ENCODE results near the gene ARHGDIB. TPM values are rescaled to one million over a fixed set of nuclear protein-coding genes. Genes with fewer than 3 reads are reported as not detected.

The ARHGDIB gene
- total RNA-seq, 2 donors from 2014 or later, result 0.66 to 0.95 TPM

DNA sequence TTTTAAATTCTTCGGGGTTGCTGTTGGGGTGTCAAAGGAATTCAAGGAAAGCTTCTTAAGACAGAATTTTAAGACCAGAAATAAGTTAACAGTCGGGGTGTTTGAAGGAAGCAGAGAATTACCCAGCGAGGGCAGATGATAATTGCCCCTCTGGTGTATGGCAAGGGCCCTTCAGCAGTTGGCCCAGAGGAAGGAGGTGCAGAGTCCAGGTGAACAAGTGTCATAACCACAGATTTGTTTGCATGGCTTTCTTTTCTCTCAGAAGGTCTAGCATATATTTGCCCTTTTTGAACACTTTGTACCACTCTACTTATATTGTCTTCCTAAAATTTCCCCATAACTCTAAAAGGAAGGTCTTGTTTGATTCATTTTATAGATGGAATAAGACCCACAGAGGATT is 13.2 kb upstream of the ARHGDIB start:
- H3K9ac ChIP-seq (ENCODE audit: extremely low read depth, low read length, poor library complexity, severe bottlenecking), result no peak overlapping the region
- H3K36me3 ChIP-seq (ENCODE audit: control insufficient read depth, insufficient read depth, low read length), result no peaks in the 10 kb centered on the region
- no peak overlapping the region for H3K4me3 ChIP-seq (ENCODE audit: low read length)
- WGBS, 2 experiments (ENCODE audit: insufficient coverage in 1 of 2, insufficient read length in 1 of 2), result 92 to 100% methylated on average over 3 of the region's 3 CpGs
- TF ChIP-seq, protein P1, sequence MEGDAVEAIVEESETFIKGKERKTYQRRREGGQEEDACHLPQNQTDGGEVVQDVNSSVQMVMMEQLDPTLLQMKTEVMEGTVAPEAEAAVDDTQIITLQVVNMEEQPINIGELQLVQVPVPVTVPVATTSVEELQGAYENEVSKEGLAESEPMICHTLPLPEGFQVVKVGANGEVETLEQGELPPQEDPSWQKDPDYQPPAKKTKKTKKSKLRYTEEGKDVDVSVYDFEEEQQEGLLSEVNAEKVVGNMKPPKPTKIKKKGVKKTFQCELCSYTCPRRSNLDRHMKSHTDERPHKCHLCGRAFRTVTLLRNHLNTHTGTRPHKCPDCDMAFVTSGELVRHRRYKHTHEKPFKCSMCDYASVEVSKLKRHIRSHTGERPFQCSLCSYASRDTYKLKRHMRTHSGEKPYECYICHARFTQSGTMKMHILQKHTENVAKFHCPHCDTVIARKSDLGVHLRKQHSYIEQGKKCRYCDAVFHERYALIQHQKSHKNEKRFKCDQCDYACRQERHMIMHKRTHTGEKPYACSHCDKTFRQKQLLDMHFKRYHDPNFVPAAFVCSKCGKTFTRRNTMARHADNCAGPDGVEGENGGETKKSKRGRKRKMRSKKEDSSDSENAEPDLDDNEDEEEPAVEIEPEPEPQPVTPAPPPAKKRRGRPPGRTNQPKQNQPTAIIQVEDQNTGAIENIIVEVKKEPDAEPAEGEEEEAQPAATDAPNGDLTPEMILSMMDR (conservative IDR thresholded peaks at IDR 0.05), result no peak
- Mint-ChIP-seq H3K27ac (no peak overlapping the region), H3K36me3 (ENCODE audit: low read depth) (no peaks in the 10 kb centered on the region), H3K27me3 (ENCODE audit: insufficient read depth) (peaks cover 2% of the 10 kb centered on the region), H3K4me1 (peaks cover 11% of the 10 kb centered on the region), H3K4me3 (no peak overlapping the region), H3K9me3 (no peaks in the 10 kb centered on the region)
- H3K9me3 ChIP-seq (ENCODE audit: control insufficient read depth, low read length), result no peaks in the 10 kb centered on the region
- H3K27me3 ChIP-seq (ENCODE audit: control insufficient read depth, insufficient read depth, low read length, poor library complexity, severe bottlenecking), result no peaks in the 10 kb centered on the region
- H3K4me1 ChIP-seq (ENCODE audit: control insufficient read depth, insufficient read depth, low read length), result peaks cover 3% of the 10 kb centered on the region
- no peak for DNase-seq
- H3K27ac ChIP-seq (ENCODE audit: low read depth, low read length), result no peak overlapping the region

DNA sequence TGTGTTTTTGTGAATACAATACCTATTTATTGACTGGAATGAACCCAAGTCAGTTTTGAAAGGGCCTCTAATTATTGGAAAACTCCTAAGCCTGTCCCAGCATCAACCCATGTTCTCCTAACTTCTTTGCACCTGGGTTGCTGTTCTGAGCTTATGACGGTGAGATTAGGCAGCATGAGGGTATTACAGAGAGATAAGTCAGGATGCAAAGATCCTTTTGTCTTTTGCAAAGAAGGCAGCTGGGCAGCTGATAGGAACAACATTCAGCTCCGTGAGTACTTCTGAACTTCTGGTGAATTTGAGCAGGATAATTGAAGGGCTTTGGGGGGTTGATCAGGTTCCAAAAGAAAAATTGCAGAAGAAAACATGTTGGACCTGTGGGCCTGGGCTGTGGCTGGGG is 11.4 kb upstream of the ARHGDIB start, which contains the start of gene PDE6H:
Gene PDE6H, plus strand, starts transcription at position 227 of the 400 bp plus-strand sequence. CDS start 4,971 bp downstream, outside the sequence.
- WGBS, 2 experiments (ENCODE audit: insufficient coverage in 1 of 2, insufficient read length in 1 of 2), result 41% methylated on average over 2 of the region's 2 CpGs; no CpG with 5 or more reads in 1 of the 2 experiments
- DNase-seq, result no peak
- no peaks in the 10 kb centered on the region for H3K36me3 ChIP-seq (ENCODE audit: control insufficient read depth, insufficient read depth, low read length)
- TF ChIP-seq, protein P1 (conservative IDR thresholded peaks at IDR 0.05), result no peak
- H3K9ac ChIP-seq (ENCODE audit: extremely low read depth, low read length, poor library complexity, severe bottlenecking), result no peak within 1 kb of the TSS
- H3K4me1 ChIP-seq (ENCODE audit: control insufficient read depth, insufficient read depth, low read length), result peaks cover 3% of the 10 kb centered on the region
- H3K9me3 ChIP-seq (ENCODE audit: control insufficient read depth, low read length), result no peaks in the 10 kb centered on the region
- H3K4me3 ChIP-seq (ENCODE audit: low read length), result no peak within 1 kb of the TSS
- Mint-ChIP-seq H3K4me3 (no peak within 1 kb of the TSS), H3K27me3 (ENCODE audit: insufficient read depth) (peaks cover 2% of the 10 kb centered on the region), H3K9me3 (no peaks in the 10 kb centered on the region), H3K4me1 (peaks cover 11% of the 10 kb centered on the region), H3K27ac (peak within 1 kb of the TSS; percentile 18), H3K36me3 (ENCODE audit: low read depth) (no peaks in the 10 kb centered on the region)
- H3K27me3 ChIP-seq (ENCODE audit: control insufficient read depth, insufficient read depth, low read length, poor library complexity, severe bottlenecking), result no peaks in the 10 kb centered on the region
- H3K27ac ChIP-seq (ENCODE audit: low read depth, low read length), result no peak within 1 kb of the TSS

DNA sequence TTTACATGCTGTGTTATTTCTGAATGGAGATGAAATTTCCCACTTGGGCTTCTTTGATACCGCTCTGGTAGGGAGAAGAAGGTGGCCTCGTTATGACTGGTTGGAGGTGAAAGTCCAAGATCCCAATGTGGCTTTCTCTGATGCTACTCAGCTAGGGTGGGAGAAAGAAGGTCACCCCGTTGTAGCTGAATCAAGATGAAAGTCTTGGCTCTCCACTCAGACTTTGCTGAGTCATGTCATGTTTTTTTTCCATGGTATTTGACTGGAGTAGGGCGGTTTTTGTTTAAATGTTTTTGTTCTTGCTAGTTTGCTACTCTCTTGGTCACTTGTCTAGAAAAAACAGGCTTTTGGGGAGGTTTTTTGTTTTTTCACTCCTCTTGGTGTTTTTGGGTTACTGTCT is 9.1 kb upstream of the ARHGDIB start:
- 70 to 100% methylated on average over 1 to 4 of the region's 4 CpGs for WGBS, 2 experiments (ENCODE audit: insufficient coverage in 1 of 2, insufficient read length in 1 of 2)

More for the DNA sequence above, 9.1 kb upstream of the ARHGDIB start:
- Mint-ChIP-seq H3K27me3 (ENCODE audit: insufficient read depth) (no peaks in the 10 kb centered on the region), H3K4me3 (no peak overlapping the region), H3K36me3 (ENCODE audit: low read depth) (no peaks in the 10 kb centered on the region), H3K27ac (peak overlapping the region; percentile 36), H3K4me1 (peaks cover 11% of the 10 kb centered on the region), H3K9me3 (no peaks in the 10 kb centered on the region)
- Histone ChIP-seq H3K27ac (ENCODE audit: low read depth, low read length) (no peak overlapping the region), H3K9ac (ENCODE audit: extremely low read depth, low read length, poor library complexity, severe bottlenecking) (no peak overlapping the region), H3K9me3 (ENCODE audit: control insufficient read depth, low read length) (no peaks in the 10 kb centered on the region), H3K36me3 (ENCODE audit: control insufficient read depth, insufficient read depth, low read length) (no peaks in the 10 kb centered on the region), H3K4me3 (ENCODE audit: low read length) (no peak overlapping the region), H3K4me1 (ENCODE audit: control insufficient read depth, insufficient read depth, low read length) (peaks cover 3% of the 10 kb centered on the region), H3K27me3 (ENCODE audit: control insufficient read depth, insufficient read depth, low read length, poor library complexity, severe bottlenecking) (no peaks in the 10 kb centered on the region)
- DNase-seq, result no peak
- TF ChIP-seq, protein P1 (conservative IDR thresholded peaks at IDR 0.05), result no peak

Data from endodermal cell (in vitro differentiated cells).